Stimulated activated CD4-positive, alpha-beta T cell treated with anti-CD3 and anti-CD28 coated beads, TNF-alpha, amount 100 ng/mL, for 48 hours (primary cell): ENCODE data around the gene ALDH1A2.
"Not testable (repeated sequence)": the region's sequence is repeated elsewhere in the genome, so short reads cannot be mapped to it uniquely, and the experiment has no call there.

ENCODE experiments used
- DNase-seq, 3 donors: peaks; one replicate each; pipeline ENCODE4 v3.0.0-alpha.2; 2020; ENCODE audit warnings: low read depth in 3 of 3

Gene ALDH1A2

GRCh38 chr15:58066042-58066867 is 744 bp upstream of the ALDH1A2 start:
- DNase-seq: peak; percentile 11 to 44 (median 30)

GRCh38 chr15:58064980-58065444 is 499 bp downstream of the ALDH1A2 start:
- no peak for DNase-seq

GRCh38 chr15:58064082-58064979 is 1.2 kb downstream of the ALDH1A2 start:
- DNase-seq: no peak

GRCh38 chr15:58063614-58064013 is 1.9 kb downstream of the ALDH1A2 start:
- no peak for DNase-seq

GRCh38 chr15:58062983-58063382 is 2.5 kb downstream of the ALDH1A2 start:
- no peak for DNase-seq

- DNase-seq: no peak
Measured at GRCh38 chr15:58062175-58062574, 3.3 kb downstream of the ALDH1A2 start.

- DNase-seq: no peak
Measured at GRCh38 chr15:58060575-58060974, 4.9 kb downstream of the ALDH1A2 start.

- no peak for DNase-seq
Measured at GRCh38 chr15:58058729-58059128, 6.8 kb downstream of the ALDH1A2 start.

- DNase-seq: no peak
Measured at GRCh38 chr15:58058073-58058472, 7.4 kb downstream of the ALDH1A2 start.

GRCh38 chr15:58057559-58057958 is 8.0 kb downstream of the ALDH1A2 start:
- no peak for DNase-seq

GRCh38 chr15:58056015-58056414 is 9.5 kb downstream of the ALDH1A2 start:
- DNase-seq: no peak

- DNase-seq: no peak
Measured at GRCh38 chr15:58053315-58054153, 12.0 kb downstream of the ALDH1A2 start.

GRCh38 chr15:58052334-58052733 is 13.2 kb downstream of the ALDH1A2 start:
- no peak for DNase-seq

GRCh38 chr15:58049520-58050227 is 15.8 kb downstream of the ALDH1A2 start:
- no peak for DNase-seq

- DNase-seq: no peak
Measured at GRCh38 chr15:58048261-58048660, 17.2 kb downstream of the ALDH1A2 start.

GRCh38 chr15:58047149-58047548 is 18.4 kb downstream of the ALDH1A2 start:
- no peak for DNase-seq

GRCh38 chr15:58046467-58046866 is 19.0 kb downstream of the ALDH1A2 start:
- no peak for DNase-seq

- DNase-seq: not testable (repeated sequence)
Measured at GRCh38 chr15:58045376-58045775, 20.1 kb downstream of the ALDH1A2 start.

- no peak for DNase-seq
Measured at GRCh38 chr15:58044551-58044950, 21.0 kb downstream of the ALDH1A2 start.

- peak in 2 of 3 donors; percentile 11 to 33 for DNase-seq
Measured at GRCh38 chr15:58043192-58043903, 22.2 kb downstream of the ALDH1A2 start.
